Esophagus squamous epithelium (tissue), 5 donors: ENCODE results near the gene GTF2B. TPM values are rescaled to one million over a fixed set of nuclear protein-coding genes. Genes with fewer than 3 reads are reported as not detected.
A peak's percentile ranks its signal among the peaks of the same experiment; 100 is the strongest.
"Not testable (repeated sequence)": the region's sequence is repeated elsewhere in the genome, so short reads cannot be mapped to it uniquely, and the experiment has no call there.

Experiments
- DNase-seq: peaks from one replicate; lab custom pipeline; 2025; lab: John Stamatoyannopoulos, UW
- H3K27ac ChIP-seq, 4 donors: fragments of 200-600 bp; sonication (generic); one replicate each; pipeline ENCODE4 v1.5.1; 2016 to 2019; ENCODE audit warnings: mild to moderate bottlenecking in 1 of 4
- H3K27me3 ChIP-seq, 4 donors: fragments of 200-600 bp; sonication (generic); 1 replicate in 3 of 4; 2 replicates in 1 of 4; pipeline versions ENCODE4 v1.5.1 to v1.6.0; 2017 to 2021; ENCODE audit warnings: antibody characterized with exemption in 1 of 4
- H3K36me3 ChIP-seq, 3 donors: fragments of 200-600 bp; sonication (generic); one replicate each; pipeline ENCODE4 v1.5.1; 2016 to 2019
- H3K4me1 ChIP-seq, 3 donors: fragments of 200-600 bp; sonication (generic); one replicate each; pipeline ENCODE4 v1.5.1; 2017 to 2019
- H3K4me3 ChIP-seq, 4 donors: fragments of 200-600 bp; sonication (generic); 1 replicate in 3 of 4; 2 replicates in 1 of 4; pipeline ENCODE4 v1.5.1; 2016 to 2019; ENCODE audit warnings: mild to moderate bottlenecking in 2 of 4, moderate library complexity in 1 of 4
- H3K9me3 ChIP-seq, 3 donors: fragments of 200-600 bp; sonication (generic); one replicate each; pipeline ENCODE4 v1.5.1; 2016 to 2019
- CTCF ChIP-seq, 6 experiments: fragments of 450-650 bp in 4 of 6; fragments of 200-600 bp in 2 of 6; sonication (generic) in 2 of 6; IDR thresholded peaks; one replicate each; pipeline ENCODE4 v1.5.1; 2016 to 2019; ENCODE audit warnings: antibody characterized with exemption in 6 of 6, mild to moderate bottlenecking in 4 of 6, moderate library complexity in 4 of 6
- POLR2A ChIP-seq, 4 donors: fragments of 450-650 bp; IDR thresholded peaks; one replicate each; pipeline ENCODE4 v1.6.1; 2017; ENCODE audit warnings: antibody characterized with exemption in 4 of 4, mild to moderate bottlenecking in 4 of 4, moderate library complexity in 3 of 4
- WGBS, 2 donors: methylation state at CpG; one replicate each; pipeline ENCODE4 v1.1.5; 2018; 5-methylcytosine and 5-hydroxymethylcytosine counted together
- intact Hi-C: fragments of 100-400 bp; cut with DNase I; formaldehyde crosslinking; loops from one replicate; pipeline ENCODE4 v1.15.0; 2022
- total RNA-seq, 4 donors: library from RNA; depleted of rRNA; stranded (reverse); fragments of >200 nt; gene quantifications; one replicate each; pipeline ENCODE4 v1.1.0, GENCODE V29; 2016
- donor health status: DM: yes; HTN: yes; CAD: no.

Gene GTF2B
- total RNA-seq, 4 donors from 2014 or later: 31.2 to 45.1 (median 32.1) TPM

- H3K4me1 ChIP-seq: peaks cover 0 to 31% (median 0%) of the 10 kb centered on the region in 3 donors
These were observed 8.2 kb downstream of the GTF2B start for GRCh38 chr1:88883156-88883555.

DNA sequence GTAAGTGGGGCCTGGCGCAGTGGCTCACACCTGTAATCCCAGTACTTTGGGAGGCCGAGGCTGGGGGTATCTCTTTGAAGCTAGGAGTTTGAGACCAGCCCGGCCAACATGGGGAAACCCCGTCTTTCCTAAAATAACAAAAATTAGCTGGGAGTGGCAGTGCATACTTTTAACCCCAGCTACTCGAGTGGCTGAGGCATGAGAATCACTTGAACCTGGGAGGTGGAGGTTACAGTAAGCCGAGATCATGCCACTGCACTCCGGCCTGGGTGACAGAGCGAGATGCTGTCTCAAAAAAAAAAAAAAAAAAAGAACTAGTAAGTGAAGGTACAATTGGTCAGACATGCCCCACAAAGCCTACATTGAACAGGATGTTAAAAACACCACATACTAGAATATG lies 10.7 kb downstream of the GTF2B start:
- intact Hi-C loops, H3K27me3 ChIP-seq, H3K4me3 ChIP-seq, H3K9me3 ChIP-seq, H3K27ac ChIP-seq, DNase-seq: not testable (repeated sequence)
- peaks cover 0 to 70% (median 9%) of the 10 kb centered on the region in 3 donors for H3K36me3 ChIP-seq
- peaks cover 0 to 52% (median 9%) of the 10 kb centered on the region in 3 donors for H3K4me1 ChIP-seq
- 59 to 69% methylated on average over 5 to 8 of the region's 8 CpGs for WGBS, 2 donors

More at GRCh38 chr1:88883156-88883555, 8.2 kb downstream of the GTF2B start:
- H3K9me3 ChIP-seq: no peaks in the 10 kb centered on the region
- no peak for DNase-seq
- peaks cover 0 to 92% (median 19%) of the 10 kb centered on the region in 3 donors for H3K36me3 ChIP-seq
- H3K27ac ChIP-seq: no peak overlapping the region
- H3K4me3 ChIP-seq: no peak overlapping the region
- intact Hi-C loops: no loop called here
- H3K27me3 ChIP-seq: no peaks in the 10 kb centered on the region
- TF ChIP-seq CTCF (IDR thresholded peaks at IDR 0.05) (no peak), POLR2A (IDR thresholded peaks at IDR 0.05) (no peak)
- 69 to 72% methylated on average over 3 of the region's 3 CpGs for WGBS, 2 donors

GRCh38 chr1:88878731-88879130 lies 12.6 kb downstream of the GTF2B start:
- Histone ChIP-seq H3K4me1 (peaks cover 0 to 59% (median 9%) of the 10 kb centered on the region in 3 donors), H3K4me3 (no peak overlapping the region)

DNA sequence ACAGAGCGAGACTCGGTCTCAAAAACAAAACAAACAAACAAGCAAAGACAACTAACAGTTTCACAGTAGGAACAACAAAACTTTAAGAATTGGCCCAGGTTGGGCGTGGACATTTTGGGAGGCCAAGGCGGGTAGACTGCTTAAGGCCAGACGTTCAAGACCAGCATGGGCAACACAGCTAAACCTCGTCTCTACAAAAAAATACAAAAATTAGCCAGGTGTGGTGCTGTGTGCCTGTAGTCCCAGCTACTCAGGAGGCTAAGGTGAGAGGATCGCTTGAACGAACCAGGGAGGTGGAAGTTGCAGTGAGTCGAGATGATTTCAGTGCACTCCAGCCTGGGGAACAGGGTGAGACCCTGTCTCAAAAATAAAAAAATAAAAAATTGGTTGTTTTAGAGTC lies 13.5 kb downstream of the GTF2B start:
- H3K27ac ChIP-seq: no peak overlapping the region
- no peak for TF ChIP-seq POLR2A (IDR thresholded peaks at IDR 0.05)
- TF ChIP-seq CTCF (IDR thresholded peaks at IDR 0.05): no peak
- no peak overlapping the region for H3K4me3 ChIP-seq
- peaks cover 0 to 42% (median 0%) of the 10 kb centered on the region in 3 donors for H3K36me3 ChIP-seq
- H3K4me1 ChIP-seq: peaks cover 0 to 53% (median 9%) of the 10 kb centered on the region in 3 donors
- H3K9me3 ChIP-seq: no peaks in the 10 kb centered on the region
- 71 to 77% methylated on average over 9 of the region's 9 CpGs for WGBS, 2 donors
- no peak for DNase-seq
- intact Hi-C loops: loop anchor here (5.0 kb wide), 1 partner anchor 226 kb away; no protein-coding TSS in a partner anchor
- no peaks in the 10 kb centered on the region for H3K27me3 ChIP-seq

More at GRCh38 chr1:88878731-88879130, 12.6 kb downstream of the GTF2B start:
- H3K27ac ChIP-seq: no peak overlapping the region
- 45 to 58% methylated on average over 4 of the region's 4 CpGs for WGBS, 2 donors
- DNase-seq: no peak
- peaks cover 0 to 50% (median 0%) of the 10 kb centered on the region in 3 donors for H3K36me3 ChIP-seq
- intact Hi-C loops: loop anchor here (5.0 kb wide), 1 partner anchor 226 kb away; no protein-coding TSS in a partner anchor
- TF ChIP-seq POLR2A (IDR thresholded peaks at IDR 0.05): no peak
- TF ChIP-seq CTCF (IDR thresholded peaks at IDR 0.05): no peak
- no peaks in the 10 kb centered on the region for H3K27me3 ChIP-seq
- H3K9me3 ChIP-seq: no peaks in the 10 kb centered on the region

DNA sequence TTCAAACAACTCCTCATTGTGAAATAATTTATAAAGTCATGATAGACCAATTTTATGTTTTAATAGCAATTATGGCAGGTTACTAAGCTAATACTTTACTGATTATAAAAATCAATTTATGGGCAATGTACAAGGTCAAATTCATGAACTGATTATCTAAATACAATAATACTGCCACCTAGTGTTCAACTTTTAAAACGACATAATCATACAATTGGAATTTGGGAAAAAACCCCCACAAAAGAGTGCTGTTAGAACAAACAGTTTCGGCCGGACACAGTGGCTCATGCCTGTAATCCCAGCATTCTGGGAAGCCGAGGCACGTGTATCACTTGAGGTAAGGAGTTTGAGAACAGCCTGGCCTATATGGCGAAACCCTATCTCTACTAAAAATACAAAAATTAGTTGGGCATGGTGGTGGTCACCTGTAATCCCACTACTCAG lies 14.0 kb downstream of the GTF2B start:
- Histone ChIP-seq H3K4me3 (no peak overlapping the region), H3K36me3 (peaks cover 0 to 36% (median 0%) of the 10 kb centered on the region in 3 donors), H3K4me1 (peaks cover 0 to 49% (median 9%) of the 10 kb centered on the region in 3 donors), H3K9me3 (no peaks in the 10 kb centered on the region), H3K27me3 (no peaks in the 10 kb centered on the region), H3K27ac (no peak overlapping the region)
- DNase-seq: no peak
- intact Hi-C loops: loop anchor here (5.0 kb wide), 1 partner anchor 225 kb away; no protein-coding TSS in a partner anchor
- 23 to 36% methylated on average over 6 of the region's 6 CpGs for WGBS, 2 donors
- no peak for TF ChIP-seq POLR2A (IDR thresholded peaks at IDR 0.05)
- peak in 4 of 6 experiments; percentile 33 to 57 (median 50) for TF ChIP-seq CTCF (IDR thresholded peaks at IDR 0.05)
